Measurements from ENCODE around the gene CAGE1.

CAGE1 gene

GRCh38 chr6:7421066-7421465, 31.5 kb upstream of the CAGE1 start:
- no peak for TF ChIP-seq CTCF (IDR thresholded peaks at IDR 0.05; ENCODE audit: insufficient read depth, low read depth, low read length, missing control alignments)
- DNase-seq (ENCODE audit: low read depth): no peak
- no peak overlapping the region for H3K4me3 ChIP-seq (ENCODE audit: low read depth, low read length)

GRCh38 chr6:7419065-7419464, 29.5 kb upstream of the CAGE1 start:
- no peak for DNase-seq (ENCODE audit: low read depth)
- TF ChIP-seq CTCF (IDR thresholded peaks at IDR 0.05; ENCODE audit: insufficient read depth, low read depth, low read length, missing control alignments): no peak
- H3K4me3 ChIP-seq (ENCODE audit: low read depth, low read length): no peak overlapping the region

GRCh38 chr6:7418238-7418905, 28.8 kb upstream of the CAGE1 start:
- H3K4me3 ChIP-seq (ENCODE audit: low read depth, low read length): no peak overlapping the region
- TF ChIP-seq CTCF (IDR thresholded peaks at IDR 0.05; ENCODE audit: insufficient read depth, low read depth, low read length, missing control alignments): no peak
- no peak for DNase-seq (ENCODE audit: low read depth)

DNA sequence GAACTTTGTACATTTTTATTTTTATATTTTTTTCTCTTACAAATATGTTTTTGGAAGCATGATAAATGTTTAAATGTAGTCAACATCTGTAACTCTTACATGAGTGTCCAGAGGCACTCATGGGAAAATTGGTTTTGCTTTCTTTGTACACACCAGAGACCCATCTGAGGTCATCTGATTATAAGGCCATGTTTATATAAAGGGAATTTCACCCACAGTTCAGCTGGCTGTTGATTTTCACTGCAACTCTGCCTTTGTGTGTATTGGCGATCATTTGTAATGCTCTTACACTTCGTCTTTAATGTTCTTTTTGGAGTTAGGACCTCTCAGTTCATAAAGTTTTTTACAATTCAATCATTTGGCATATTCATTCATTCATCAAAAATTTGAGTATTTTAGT, 28.1 kb upstream of the CAGE1 start:
- no peak for DNase-seq (ENCODE audit: low read depth)
- no peak for TF ChIP-seq CTCF (IDR thresholded peaks at IDR 0.05; ENCODE audit: insufficient read depth, low read depth, low read length, missing control alignments)
- no peak overlapping the region for H3K4me3 ChIP-seq (ENCODE audit: low read depth, low read length)

DNA sequence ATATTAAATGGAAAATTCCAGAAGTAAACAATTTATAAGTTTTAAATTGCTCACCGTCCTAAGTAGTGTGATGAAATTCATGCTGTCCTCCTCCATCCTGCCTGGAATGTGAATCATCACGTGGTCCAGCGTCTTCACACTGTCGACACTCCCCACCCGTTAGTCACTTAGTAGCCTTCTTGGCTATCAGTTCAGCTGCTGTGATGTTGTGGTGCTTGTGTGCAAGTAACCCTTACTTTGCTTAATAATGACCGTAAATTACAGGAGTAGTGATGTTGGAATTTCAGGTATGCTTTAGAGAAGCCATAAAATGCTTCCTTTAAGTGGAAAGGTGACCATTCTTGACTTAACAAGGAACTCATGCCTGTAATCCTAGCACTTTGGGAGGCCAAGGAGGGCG, 25.3 kb upstream of the CAGE1 start:
- no peak overlapping the region for H3K4me3 ChIP-seq (ENCODE audit: low read depth, low read length)
- no peak for TF ChIP-seq CTCF (IDR thresholded peaks at IDR 0.05; ENCODE audit: insufficient read depth, low read depth, low read length, missing control alignments)
- no peak for DNase-seq (ENCODE audit: low read depth)

DNA sequence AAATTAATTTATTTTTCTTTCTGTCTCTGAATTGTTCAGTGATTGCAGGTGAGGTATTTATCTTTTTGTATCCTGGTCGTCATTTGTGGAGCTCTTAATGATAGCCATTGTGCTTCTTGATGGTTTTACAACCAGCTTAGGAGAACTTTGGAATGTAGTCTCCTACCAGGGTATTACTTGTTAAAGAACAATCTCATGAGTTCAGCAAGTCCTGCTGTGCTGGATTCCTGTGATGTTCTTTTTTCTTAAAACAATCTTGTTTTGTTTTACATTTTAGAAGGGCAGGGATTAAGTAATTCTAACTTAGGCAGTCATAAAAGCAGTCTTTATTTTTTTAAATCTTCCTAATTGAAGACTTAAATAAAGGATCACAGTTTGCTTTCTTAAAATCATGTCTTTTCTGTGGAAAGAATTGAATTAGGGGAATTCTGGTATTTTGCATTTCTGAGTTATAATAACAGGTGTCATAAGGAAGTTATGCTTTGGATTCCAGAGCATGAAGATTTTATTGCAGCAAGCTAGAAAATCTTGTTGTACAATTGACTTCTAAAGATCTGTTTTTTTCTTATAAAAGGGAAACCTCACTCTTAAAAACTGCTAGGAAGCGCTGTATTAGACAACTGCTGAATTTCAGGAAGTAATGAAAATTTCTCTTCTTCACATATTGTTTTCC, 23.7 kb upstream of the CAGE1 start:
- H3K4me3 ChIP-seq (ENCODE audit: low read depth, low read length): no peak overlapping the region
- DNase-seq (ENCODE audit: low read depth): no peak
- TF ChIP-seq CTCF (IDR thresholded peaks at IDR 0.05; ENCODE audit: insufficient read depth, low read depth, low read length, missing control alignments): no peak

- TF ChIP-seq CTCF (IDR thresholded peaks at IDR 0.05; ENCODE audit: insufficient read depth, low read depth, low read length, missing control alignments): no peak
- no peak overlapping the region for H3K4me3 ChIP-seq (ENCODE audit: low read depth, low read length)
- no peak for DNase-seq (ENCODE audit: low read depth)
Measured at GRCh38 chr6:7411328-7411727, 21.8 kb upstream of the CAGE1 start.
